GM12878 (cell line): ENCODE measurements around the gene IQGAP2.

Experiments
- CBFB ChIP-seq: IDR thresholded peaks from 2 replicates; pipeline ENCODE4 v1.6.1; 2016; ENCODE audit warnings: antibody characterized with exemption, low read depth
- CEBPB ChIP-seq, 2 experiments: fragments of 150-350 bp in 1 of 2; IDR thresholded peaks; 2 replicates each; pipeline ENCODE4 v1.6.1; 2012 to 2014; ENCODE audit warnings: low read depth in 2 of 2, low read length in 2 of 2, borderline replicate concordance in 1 of 2, inconsistent platforms in 1 of 2
- TF ChIP-seq, protein P1 (sequence below), 3 experiments: IDR thresholded peaks in 2 of 3; conservative IDR thresholded peaks in 1 of 3; 2 replicates each; pipeline ENCODE4 v1.5.1; 2011; ENCODE audit warnings: low read depth in 3 of 3, low read length in 3 of 3, mild to moderate bottlenecking in 3 of 3, control low read depth in 2 of 3, moderate library complexity in 2 of 3, inconsistent platforms in 1 of 3, mixed read lengths in 1 of 3; ENCODE audit not compliant: control insufficient read depth in 2 of 3, insufficient read depth in 1 of 3; ENCODE audit errors: extremely low read depth in 1 of 3
- TF ChIP-seq, protein P2 (sequence below): IDR thresholded peaks from 2 replicates; pipeline ENCODE4 v1.6.1; 2012; ENCODE audit warnings: low read depth, low read length, improper control_type of control experiment

DNA sequence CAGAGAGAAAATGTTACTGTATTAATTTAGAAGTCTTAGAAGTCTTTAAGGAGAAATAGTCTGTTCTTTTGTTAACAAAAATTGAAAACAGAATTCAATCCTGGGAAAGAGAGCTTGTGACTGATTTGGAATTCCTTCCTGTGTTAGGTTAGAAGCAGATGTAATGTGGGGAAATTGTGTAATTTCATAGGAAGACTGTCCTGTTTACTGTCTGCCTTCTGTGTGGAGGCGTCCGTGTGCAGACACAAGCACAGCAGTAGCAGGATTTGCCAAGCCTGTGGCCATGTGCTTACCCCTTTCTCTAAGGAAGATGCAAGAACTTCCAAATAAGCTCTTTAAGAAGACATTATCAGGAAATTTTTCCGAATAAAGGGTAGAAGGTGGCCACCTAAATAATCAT, 276.1 kb downstream of the IQGAP2 start:
- TF ChIP-seq, protein P1, sequence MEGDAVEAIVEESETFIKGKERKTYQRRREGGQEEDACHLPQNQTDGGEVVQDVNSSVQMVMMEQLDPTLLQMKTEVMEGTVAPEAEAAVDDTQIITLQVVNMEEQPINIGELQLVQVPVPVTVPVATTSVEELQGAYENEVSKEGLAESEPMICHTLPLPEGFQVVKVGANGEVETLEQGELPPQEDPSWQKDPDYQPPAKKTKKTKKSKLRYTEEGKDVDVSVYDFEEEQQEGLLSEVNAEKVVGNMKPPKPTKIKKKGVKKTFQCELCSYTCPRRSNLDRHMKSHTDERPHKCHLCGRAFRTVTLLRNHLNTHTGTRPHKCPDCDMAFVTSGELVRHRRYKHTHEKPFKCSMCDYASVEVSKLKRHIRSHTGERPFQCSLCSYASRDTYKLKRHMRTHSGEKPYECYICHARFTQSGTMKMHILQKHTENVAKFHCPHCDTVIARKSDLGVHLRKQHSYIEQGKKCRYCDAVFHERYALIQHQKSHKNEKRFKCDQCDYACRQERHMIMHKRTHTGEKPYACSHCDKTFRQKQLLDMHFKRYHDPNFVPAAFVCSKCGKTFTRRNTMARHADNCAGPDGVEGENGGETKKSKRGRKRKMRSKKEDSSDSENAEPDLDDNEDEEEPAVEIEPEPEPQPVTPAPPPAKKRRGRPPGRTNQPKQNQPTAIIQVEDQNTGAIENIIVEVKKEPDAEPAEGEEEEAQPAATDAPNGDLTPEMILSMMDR (IDR thresholded peaks at IDR 0.05 in 2 of 3, conservative IDR thresholded peaks at IDR 0.05 in 1 of 3; ENCODE audit: control insufficient read depth in 2 of 3, extremely low read depth in 1 of 3, insufficient read depth in 1 of 3, low read depth in 3 of 3, low read length in 3 of 3): no peak
- TF ChIP-seq CEBPB (IDR thresholded peaks at IDR 0.05; ENCODE audit: borderline replicate concordance in 1 of 2, low read depth in 2 of 2, low read length in 2 of 2) (no peak), CBFB (no peak)
- TF ChIP-seq, protein P2, sequence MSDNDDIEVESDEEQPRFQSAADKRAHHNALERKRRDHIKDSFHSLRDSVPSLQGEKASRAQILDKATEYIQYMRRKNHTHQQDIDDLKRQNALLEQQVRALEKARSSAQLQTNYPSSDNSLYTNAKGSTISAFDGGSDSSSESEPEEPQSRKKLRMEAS: no peak
